Liver (tissue), 3 donors: ENCODE measurements around the gene RAB3GAP1.

Experiments used
- EGR1 ChIP-seq, 2 donors: IDR thresholded peaks; 2 replicates each; pipeline ENCODE4 v1.6.1; 2016 to 2018; ENCODE audit warnings: antibody characterized with exemption in 2 of 2, low read depth in 2 of 2
- FOXA1 ChIP-seq: IDR thresholded peaks from 2 replicates; pipeline ENCODE4 v1.6.1; 2016; ENCODE audit warnings: antibody characterized with exemption
- GABPA ChIP-seq, 2 donors: IDR thresholded peaks in 1 of 2; conservative IDR thresholded peaks in 1 of 2; 2 replicates each; pipeline ENCODE4 v1.6.1; 2016; ENCODE audit warnings: antibody characterized with exemption in 2 of 2, mild to moderate bottlenecking in 1 of 2, moderate library complexity in 1 of 2
- HNF4A ChIP-seq, 2 donors: conservative IDR thresholded peaks; 2 replicates each; pipeline ENCODE4 v1.6.1; 2016; ENCODE audit warnings: antibody characterized with exemption in 2 of 2, mild to moderate bottlenecking in 2 of 2
- JUND ChIP-seq, 2 donors: IDR thresholded peaks; 2 replicates each; pipeline ENCODE4 v1.6.1; 2016; ENCODE audit warnings: antibody characterized with exemption in 2 of 2
- RAD21 ChIP-seq, 2 donors: IDR thresholded peaks; 2 replicates each; pipeline ENCODE4 v1.6.1; 2016; ENCODE audit warnings: antibody characterized with exemption in 2 of 2, mild to moderate bottlenecking in 2 of 2
- RXRA ChIP-seq, 2 donors: IDR thresholded peaks; 2 replicates each; pipeline ENCODE4 v1.6.1; 2017 to 2018; ENCODE audit warnings: antibody characterized with exemption in 2 of 2, mild to moderate bottlenecking in 1 of 2
- SP1 ChIP-seq: IDR thresholded peaks from 2 replicates; pipeline ENCODE4 v1.6.1; 2018; ENCODE audit warnings: antibody characterized with exemption, mild to moderate bottlenecking
- TAF1 ChIP-seq: conservative IDR thresholded peaks from 2 replicates; pipeline ENCODE4 v1.6.1; 2016; ENCODE audit warnings: antibody characterized with exemption, mild to moderate bottlenecking
- TF ChIP-seq, protein P1 (sequence below): fragments of 150-350 bp; IDR thresholded peaks from 2 replicates; pipeline ENCODE4 v1.5.1; 2017; ENCODE audit warnings: improper control_type of control experiment, low read depth, low read length; ENCODE audit not compliant: missing input control
- TF ChIP-seq, protein P2 (sequence below): IDR thresholded peaks from 2 replicates; pipeline ENCODE4 v1.6.1; 2016; ENCODE audit warnings: antibody characterized with exemption, mild to moderate bottlenecking
- TF ChIP-seq, protein P3 (sequence below): IDR thresholded peaks from 2 replicates; pipeline ENCODE4 v1.6.1; 2016; ENCODE audit warnings: antibody characterized with exemption
- TF ChIP-seq, protein P4 (sequence below): IDR thresholded peaks from 2 replicates; pipeline ENCODE4 v1.6.1; 2016; ENCODE audit warnings: antibody characterized with exemption
- TF ChIP-seq, protein P5 (sequence below): IDR thresholded peaks from 2 replicates; pipeline ENCODE4 v1.6.1; 2016; ENCODE audit warnings: antibody characterized with exemption
- donor health status: healthy.
- donor health status: healthy.

DNA sequence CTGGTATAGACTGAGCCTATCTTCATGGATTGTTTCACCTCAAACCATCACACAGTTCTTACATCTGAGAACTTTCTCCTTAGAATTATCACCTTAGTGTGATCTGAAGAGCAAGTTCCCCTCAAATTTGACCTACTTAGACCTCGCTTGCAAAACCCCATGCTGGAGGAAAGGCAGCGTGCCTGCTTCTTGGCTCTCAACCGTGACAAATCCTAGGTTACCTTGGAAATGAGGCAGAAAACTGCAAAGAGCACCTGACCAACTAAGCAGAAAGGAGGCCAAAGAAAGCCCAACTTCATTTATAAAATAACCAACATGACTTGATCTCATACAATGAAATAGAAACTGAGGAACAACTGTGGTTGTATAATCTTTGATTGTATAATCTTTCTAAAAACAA lies 146.4 kb downstream of the RAB3GAP1 start:
- TF ChIP-seq, protein P1, sequence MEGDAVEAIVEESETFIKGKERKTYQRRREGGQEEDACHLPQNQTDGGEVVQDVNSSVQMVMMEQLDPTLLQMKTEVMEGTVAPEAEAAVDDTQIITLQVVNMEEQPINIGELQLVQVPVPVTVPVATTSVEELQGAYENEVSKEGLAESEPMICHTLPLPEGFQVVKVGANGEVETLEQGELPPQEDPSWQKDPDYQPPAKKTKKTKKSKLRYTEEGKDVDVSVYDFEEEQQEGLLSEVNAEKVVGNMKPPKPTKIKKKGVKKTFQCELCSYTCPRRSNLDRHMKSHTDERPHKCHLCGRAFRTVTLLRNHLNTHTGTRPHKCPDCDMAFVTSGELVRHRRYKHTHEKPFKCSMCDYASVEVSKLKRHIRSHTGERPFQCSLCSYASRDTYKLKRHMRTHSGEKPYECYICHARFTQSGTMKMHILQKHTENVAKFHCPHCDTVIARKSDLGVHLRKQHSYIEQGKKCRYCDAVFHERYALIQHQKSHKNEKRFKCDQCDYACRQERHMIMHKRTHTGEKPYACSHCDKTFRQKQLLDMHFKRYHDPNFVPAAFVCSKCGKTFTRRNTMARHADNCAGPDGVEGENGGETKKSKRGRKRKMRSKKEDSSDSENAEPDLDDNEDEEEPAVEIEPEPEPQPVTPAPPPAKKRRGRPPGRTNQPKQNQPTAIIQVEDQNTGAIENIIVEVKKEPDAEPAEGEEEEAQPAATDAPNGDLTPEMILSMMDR = no peak
- TF ChIP-seq RAD21 (IDR thresholded peaks at IDR 0.05) (no peak), TAF1 (no peak), EGR1 (IDR thresholded peaks at IDR 0.05; ENCODE audit: low read depth in 2 of 2) (no peak), JUND (IDR thresholded peaks at IDR 0.05) (no peak), GABPA (IDR thresholded peaks at IDR 0.05 in 1 of 2, conservative IDR thresholded peaks at IDR 0.05 in 1 of 2) (no peak), SP1 (no peak), HNF4A (conservative IDR thresholded peaks at IDR 0.05) (no peak), RXRA (IDR thresholded peaks at IDR 0.05) (no peak), FOXA1 (no peak)
- TF ChIP-seq, protein P2, sequence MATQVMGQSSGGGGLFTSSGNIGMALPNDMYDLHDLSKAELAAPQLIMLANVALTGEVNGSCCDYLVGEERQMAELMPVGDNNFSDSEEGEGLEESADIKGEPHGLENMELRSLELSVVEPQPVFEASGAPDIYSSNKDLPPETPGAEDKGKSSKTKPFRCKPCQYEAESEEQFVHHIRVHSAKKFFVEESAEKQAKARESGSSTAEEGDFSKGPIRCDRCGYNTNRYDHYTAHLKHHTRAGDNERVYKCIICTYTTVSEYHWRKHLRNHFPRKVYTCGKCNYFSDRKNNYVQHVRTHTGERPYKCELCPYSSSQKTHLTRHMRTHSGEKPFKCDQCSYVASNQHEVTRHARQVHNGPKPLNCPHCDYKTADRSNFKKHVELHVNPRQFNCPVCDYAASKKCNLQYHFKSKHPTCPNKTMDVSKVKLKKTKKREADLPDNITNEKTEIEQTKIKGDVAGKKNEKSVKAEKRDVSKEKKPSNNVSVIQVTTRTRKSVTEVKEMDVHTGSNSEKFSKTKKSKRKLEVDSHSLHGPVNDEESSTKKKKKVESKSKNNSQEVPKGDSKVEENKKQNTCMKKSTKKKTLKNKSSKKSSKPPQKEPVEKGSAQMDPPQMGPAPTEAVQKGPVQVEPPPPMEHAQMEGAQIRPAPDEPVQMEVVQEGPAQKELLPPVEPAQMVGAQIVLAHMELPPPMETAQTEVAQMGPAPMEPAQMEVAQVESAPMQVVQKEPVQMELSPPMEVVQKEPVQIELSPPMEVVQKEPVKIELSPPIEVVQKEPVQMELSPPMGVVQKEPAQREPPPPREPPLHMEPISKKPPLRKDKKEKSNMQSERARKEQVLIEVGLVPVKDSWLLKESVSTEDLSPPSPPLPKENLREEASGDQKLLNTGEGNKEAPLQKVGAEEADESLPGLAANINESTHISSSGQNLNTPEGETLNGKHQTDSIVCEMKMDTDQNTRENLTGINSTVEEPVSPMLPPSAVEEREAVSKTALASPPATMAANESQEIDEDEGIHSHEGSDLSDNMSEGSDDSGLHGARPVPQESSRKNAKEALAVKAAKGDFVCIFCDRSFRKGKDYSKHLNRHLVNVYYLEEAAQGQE = no peak
- TF ChIP-seq, protein P3, sequence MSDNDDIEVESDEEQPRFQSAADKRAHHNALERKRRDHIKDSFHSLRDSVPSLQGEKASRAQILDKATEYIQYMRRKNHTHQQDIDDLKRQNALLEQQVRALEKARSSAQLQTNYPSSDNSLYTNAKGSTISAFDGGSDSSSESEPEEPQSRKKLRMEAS = no peak
- TF ChIP-seq, protein P4, sequence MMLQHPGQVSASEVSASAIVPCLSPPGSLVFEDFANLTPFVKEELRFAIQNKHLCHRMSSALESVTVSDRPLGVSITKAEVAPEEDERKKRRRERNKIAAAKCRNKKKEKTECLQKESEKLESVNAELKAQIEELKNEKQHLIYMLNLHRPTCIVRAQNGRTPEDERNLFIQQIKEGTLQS = no peak
- TF ChIP-seq, protein P5, sequence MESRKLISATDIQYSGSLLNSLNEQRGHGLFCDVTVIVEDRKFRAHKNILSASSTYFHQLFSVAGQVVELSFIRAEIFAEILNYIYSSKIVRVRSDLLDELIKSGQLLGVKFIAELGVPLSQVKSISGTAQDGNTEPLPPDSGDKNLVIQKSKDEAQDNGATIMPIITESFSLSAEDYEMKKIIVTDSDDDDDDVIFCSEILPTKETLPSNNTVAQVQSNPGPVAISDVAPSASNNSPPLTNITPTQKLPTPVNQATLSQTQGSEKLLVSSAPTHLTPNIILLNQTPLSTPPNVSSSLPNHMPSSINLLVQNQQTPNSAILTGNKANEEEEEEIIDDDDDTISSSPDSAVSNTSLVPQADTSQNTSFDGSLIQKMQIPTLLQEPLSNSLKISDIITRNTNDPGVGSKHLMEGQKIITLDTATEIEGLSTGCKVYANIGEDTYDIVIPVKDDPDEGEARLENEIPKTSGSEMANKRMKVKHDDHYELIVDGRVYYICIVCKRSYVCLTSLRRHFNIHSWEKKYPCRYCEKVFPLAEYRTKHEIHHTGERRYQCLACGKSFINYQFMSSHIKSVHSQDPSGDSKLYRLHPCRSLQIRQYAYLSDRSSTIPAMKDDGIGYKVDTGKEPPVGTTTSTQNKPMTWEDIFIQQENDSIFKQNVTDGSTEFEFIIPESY = no peak
